Sigmoid colon (tissue), 4 donors: ENCODE measurements around the gene SLC1A5.

Source experiments
- CTCF ChIP-seq, 4 experiments: fragments of 450-650 bp in 3 of 4; fragments of 200-600 bp in 1 of 4; IDR thresholded peaks; one replicate each; pipeline ENCODE4 v1.5.1; 2016 to 2019; ENCODE audit warnings: antibody characterized with exemption in 4 of 4, mild to moderate bottlenecking in 3 of 4, moderate library complexity in 2 of 4
- EP300 ChIP-seq, 4 donors: sonication (generic); formaldehyde crosslinking; IDR thresholded peaks; one replicate each; pipeline ENCODE4 v1.6.1; 2017; ENCODE audit warnings: antibody characterized with exemption in 4 of 4
- POLR2A ChIP-seq, 2 donors: fragments of 450-650 bp; IDR thresholded peaks; one replicate each; pipeline ENCODE4 v1.6.1; 2016; ENCODE audit warnings: antibody characterized with exemption in 2 of 2, mild to moderate bottlenecking in 2 of 2, moderate library complexity in 2 of 2
- POLR2AphosphoS5 ChIP-seq, 4 donors: sonication (generic); formaldehyde crosslinking; IDR thresholded peaks; one replicate each; pipeline ENCODE4 v1.6.1; 2017; ENCODE audit warnings: antibody characterized with exemption in 4 of 4

DNA sequence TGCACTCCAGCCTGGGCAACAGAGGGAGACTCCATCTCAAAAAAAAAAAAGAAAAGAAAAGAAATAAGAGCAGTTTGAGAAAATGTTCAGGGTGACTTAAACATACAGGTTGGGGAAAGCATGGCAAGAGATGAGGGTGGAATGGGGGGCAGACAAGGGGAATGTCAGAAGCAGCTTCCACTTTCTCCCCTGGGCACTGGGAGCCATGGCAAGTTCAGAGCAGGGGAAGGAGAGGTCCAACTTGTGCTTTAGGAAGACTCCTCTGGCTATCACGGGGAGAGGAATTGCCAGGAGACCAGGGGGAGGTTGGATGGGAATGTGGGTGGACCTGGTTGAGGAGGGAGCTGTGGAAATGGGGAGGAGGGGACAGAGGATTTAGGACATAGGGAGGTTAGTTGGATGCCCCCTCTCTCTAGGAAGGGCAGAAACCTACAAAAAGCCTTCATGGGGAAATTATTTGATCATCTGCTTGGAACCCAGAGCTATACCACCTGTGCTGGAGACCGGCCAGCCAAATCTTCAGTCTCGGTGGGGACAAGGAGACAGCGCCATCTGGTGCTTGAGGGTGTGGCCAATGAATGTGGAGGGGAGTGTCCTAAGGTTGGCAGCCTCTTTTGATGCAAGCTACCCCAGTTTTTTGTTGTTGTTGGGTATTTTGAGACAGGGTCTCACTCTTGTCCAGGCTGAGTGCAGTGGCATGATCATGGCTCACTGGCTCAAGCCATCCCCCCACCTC, 34.8 kb downstream of the SLC1A5 start:
- no peak for TF ChIP-seq EP300 (IDR thresholded peaks at IDR 0.05)
- peak in 1 of 4 experiments; percentile 27 for TF ChIP-seq CTCF (IDR thresholded peaks at IDR 0.05)
- TF ChIP-seq POLR2A (IDR thresholded peaks at IDR 0.05), result no peak
- TF ChIP-seq POLR2AphosphoS5 (IDR thresholded peaks at IDR 0.05), result no peak
